ENCODE measurements around the gene PARS2.
A peak's percentile ranks its signal among the peaks of the same experiment; 100 is the strongest.

PARS2 gene

DNA sequence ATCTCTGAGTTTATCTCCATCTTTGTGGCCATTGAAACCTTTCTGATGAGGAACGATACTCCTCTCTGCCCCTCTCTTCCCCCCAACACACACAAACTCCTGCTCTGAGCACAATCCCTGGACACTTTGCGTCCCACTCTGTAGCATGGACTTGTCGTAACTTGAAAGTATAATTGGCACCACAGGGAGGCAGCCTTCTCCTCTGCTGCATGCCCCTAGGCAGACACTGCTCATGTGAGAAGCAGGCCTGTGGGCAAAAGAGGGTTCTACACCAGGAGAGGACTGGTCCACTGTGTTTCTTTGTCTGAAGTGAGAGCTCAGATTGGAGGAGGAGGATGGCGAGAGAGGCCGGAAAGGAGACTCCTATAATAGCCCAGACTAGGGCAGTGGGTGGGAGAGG is 3.8 kb upstream of the PARS2 start:
- DNase-seq: no peak

- DNase-seq: no peak
Measured at GRCh38 chr1:54767526-54767925, 3.2 kb upstream of the PARS2 start.

DNA sequence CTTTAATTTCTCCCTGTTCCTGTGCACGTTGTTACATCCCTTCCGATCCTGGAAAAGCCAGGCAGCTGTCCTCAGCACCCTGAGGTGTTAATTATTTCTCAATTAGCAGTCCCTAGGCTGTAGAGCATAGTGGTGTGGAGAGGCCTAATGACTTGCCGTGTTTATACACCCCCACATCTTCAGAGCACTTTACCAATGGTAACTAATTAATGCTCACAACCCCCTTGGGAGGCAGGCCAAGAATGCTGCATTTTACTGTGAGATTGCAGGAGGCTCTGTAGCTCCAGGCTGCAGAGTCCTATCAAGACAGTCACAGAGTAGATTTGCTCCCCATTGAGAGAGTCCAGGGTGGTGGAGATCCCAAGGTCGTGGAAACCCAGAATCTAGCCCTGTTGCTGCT is 2.4 kb upstream of the PARS2 start:
- DNase-seq: no peak

DNA sequence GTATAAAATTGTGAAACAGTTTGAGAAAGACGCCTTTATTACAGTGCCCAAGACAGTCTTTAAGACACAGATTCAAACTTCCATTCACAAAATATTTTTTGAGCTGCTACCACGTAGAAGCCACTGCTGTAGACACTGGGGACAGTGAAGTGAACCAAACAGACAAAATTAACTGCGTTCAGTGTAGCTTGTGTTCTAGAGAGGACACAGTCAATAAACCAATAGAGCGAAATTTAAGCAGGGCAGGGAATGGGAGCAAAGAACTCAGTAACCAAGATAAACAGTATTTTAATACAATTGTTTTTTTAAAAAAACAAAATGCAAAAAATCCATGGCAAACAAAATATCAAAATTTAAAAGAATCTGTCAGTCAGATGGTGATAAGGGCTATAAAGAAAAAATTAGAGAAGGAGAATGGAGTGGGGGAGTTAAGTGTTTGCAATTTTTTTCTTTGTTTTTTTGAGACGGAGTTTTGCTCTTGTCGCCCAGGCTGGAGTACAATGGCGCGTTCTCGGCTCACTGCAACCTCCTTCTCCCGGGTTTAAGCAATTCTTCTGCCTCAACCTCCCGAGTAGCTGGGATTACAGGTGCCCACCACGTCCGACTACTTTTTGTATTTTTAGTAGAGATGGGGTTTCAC is 719 bp upstream of the PARS2 start:
- DNase-seq: no peak

DNA sequence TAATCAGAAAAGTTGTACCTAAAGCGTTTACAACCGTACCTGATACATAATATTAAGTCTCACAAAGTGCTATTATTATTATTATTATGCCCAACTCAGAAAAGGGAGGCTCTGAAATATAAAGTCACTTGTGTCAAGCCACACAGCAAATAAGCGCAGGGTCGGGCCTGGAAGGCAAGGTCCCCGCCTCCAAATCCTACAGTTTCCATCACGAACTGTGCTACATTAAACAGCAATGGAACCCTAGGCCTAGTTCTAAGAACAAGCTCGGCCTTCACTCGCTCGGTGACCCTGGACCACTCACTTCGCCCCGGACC is 549 bp downstream of the PARS2 start:
- DNase-seq: peak; percentile 5

- no peak for DNase-seq
Measured at GRCh38 chr1:54758678-54759348, 5.5 kb downstream of the PARS2 start.

DNA sequence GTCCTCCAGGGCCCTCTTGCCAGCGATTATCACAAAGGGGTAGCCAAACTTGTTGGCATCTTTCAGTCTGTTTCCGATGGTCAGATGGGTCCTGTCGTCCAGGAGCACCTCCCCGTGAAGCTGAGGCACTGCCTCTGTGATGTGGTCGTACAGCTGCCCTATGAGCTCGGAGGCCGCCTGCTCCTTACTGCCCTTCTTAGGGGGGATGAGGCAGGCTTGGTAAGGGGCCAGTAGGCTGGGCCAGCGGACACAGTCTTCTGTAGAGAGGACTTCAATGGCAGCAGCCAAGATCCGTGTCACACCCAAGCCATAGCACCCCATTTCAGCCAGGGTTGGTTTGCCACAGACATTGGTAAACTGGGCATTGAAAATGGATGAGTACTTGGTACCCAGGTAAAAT is 6.5 kb downstream of the PARS2 start:
- DNase-seq: no peak

DNA sequence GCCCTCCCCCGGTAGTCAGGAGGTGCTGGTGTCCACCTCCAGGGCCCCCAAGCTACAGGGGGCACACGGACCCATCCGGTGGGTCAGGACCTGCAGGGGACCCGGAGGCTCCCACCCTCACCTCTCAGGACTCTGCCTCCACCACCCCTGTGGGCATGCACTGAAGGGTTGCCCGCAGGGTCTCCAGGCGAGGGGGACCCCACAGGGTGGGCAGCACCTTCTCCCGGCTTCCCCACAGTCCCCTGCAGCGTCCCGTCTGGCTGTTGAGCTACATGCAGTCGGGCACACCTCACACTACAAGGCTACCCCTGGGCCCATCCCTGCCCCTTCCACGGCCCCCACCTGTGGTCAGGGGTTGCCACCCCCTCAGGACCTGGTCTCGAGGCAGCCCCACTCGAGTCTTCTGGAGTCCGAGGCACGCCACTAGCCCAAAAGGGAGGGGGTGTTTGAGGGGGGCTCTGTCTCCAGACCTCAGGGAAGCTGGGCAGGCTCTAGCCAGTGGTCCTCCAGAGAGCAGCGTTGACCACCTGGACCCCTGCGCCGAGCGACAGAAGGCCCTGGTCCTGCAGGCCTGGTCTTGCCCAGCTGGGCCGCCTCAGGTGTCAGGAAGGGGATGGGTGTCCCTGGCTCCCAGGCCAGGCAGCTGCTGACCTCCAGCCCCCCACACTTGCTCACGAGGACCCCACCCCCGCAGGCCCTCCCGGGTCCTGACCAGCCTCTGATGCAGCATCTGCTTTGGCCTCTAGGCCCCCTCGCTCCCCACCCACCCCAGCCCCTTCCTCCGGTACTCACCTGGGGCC is 9.6 kb downstream of the PARS2 start:
- no peak for DNase-seq

DNA sequence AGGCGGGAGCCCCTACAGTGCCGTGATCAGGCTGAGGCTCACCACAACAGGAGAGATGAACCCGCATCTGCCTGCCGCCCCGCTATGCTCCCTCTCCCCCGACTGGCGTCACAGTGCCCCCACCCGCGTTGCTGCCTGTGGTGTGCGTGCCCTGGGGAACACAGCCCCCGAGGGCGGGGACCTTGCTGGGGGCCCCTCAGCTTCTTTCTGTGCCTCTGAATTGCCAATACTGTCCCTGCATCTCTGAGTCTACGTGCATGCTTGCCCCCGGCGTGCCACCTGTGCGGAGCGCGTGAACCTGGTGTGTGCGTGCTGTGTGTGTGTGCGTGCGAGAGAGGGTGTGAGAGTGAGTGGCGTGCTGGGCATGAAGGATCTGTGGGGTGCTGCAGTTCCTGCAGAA is 10.3 kb downstream of the PARS2 start:
- DNase-seq: no peak

DNA sequence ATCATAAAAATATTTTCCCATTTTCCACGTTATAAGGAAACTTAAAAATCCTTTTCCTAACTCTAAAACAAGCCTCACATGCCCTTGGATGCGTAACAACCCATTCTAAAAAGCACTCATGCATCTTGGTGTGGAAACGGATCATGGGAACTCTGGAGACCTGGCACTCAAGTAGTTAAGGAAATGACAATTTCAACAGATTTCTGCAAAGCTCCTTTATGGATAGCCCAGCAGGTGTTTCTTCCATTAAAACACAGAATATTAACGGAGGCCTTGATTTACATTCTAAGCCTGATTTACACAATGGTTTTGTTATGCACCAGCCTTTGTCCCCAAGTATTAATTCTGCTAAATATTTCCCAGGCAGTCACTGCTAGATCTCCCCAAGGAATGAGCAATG is 12.9 kb downstream of the PARS2 start:
- no peak for DNase-seq

DNA sequence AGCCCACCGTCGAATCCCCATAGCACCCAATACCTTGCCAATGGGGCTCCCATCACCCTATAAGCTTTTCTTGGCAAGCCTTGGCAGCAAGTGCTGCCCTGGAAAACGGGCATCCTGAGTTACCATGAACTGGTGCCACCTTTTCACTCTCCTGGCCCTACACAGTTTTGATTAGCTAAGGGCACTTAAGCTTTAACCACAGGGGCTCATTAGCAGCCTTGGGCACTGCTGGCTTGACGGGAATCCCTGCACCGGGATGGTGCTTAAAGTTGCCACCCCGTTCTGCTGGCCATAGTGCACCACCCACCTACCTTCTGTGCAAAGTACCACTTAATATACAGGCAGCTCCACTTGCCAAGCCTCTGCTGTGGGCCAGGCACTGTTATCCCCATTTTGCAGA is 13.7 kb downstream of the PARS2 start:
- DNase-seq: no peak

DNA sequence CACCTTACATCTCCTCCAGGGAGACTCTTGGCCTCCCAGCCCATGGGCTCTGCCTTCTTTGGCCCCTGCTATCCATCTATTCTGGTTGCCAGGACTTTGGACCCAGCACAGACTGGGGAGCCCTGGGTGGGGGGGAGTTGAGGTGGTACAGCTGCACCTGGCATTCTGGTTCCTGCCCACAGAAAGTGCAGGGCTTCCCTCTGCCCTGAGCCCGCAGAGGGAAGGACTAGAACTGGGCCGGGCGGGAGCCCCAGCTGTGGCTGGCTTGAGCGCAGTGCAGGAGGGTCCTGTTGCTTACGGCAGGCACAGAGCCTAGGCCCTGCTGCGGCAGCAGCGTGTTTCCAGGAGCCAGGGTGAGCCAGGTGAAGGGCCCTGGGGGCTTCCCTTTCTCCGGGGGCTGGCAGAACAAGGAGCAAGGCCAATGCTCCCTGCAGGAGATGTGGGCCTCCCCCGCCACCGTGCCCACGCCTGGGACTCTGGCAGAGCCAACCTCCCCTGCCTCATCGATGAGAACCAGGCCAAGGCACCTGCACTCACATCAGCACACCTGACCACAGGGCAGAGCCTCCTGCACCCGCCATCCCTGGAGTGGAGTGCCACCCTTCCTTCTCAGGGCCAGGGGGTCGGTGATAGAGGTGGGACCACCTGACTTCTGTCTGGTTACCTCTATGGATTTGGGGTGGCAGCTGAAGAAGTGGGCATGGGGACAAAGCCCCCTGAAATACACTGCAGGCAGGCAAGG is 16.1 kb downstream of the PARS2 start:
- no peak for DNase-seq

DNA sequence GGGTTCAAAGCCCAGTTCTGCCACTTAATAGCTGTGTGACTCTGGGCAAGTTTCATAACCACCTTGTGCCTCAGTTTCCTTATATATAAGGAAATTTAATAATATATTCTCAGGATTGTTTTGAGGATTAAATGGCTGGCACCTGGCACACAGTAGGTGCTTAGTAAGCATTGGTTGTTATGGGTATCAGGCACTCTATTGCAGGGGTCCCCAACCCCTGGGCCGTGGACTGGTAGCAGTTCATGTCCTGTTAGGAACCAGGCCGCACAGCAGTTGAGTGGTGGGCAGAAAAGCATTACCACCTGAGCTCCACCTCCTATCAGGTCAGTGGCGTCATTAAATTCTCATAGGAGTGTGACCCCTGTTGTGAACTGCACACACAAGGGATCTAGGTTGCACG is 18.5 kb downstream of the PARS2 start:
- DNase-seq: no peak

- no peak for DNase-seq
Measured at GRCh38 chr1:54745274-54745673, 19.0 kb downstream of the PARS2 start.

GRCh38 chr1:54744696-54745095 is 19.6 kb downstream of the PARS2 start:
- DNase-seq: no peak

DNA sequence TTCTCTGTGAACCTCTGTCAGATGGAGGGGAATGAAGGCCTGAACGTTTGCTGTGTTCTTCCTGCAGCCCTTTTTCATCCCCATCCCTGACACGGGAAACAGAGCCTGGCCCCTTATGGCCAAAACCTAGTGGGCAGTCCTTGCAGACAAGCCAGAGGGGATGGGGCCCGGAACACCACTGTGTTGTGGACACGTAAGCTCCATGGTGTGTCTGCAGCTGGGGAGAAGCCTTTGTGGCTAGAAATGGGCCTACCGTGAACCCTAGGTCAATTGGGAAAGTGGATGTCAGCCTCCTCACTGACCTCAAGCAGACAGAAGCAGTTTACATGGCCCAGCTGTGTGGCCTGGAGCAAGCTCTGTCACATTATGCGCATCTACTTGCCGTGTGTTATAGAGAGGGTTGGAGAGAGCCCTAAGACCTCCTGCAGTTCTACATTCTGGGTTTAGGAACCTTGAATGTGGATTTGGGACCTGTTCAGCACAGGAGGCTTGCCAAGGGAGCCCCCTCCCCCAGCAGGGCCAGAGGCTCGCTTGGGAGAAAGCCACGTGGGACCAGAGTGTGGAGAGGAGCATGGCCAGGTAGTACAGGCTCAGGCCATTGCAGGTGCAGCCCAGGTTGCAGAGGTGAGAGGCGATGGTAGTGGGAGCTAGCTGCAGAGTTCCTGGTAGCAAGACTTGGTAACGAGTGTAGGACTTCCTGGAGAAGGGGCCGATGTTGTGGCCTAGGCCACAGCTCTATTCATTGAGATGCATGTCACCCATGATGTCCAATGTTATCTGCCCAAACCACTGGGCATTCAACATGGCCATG is 20.7 kb downstream of the PARS2 start:
- no peak for DNase-seq

DNA sequence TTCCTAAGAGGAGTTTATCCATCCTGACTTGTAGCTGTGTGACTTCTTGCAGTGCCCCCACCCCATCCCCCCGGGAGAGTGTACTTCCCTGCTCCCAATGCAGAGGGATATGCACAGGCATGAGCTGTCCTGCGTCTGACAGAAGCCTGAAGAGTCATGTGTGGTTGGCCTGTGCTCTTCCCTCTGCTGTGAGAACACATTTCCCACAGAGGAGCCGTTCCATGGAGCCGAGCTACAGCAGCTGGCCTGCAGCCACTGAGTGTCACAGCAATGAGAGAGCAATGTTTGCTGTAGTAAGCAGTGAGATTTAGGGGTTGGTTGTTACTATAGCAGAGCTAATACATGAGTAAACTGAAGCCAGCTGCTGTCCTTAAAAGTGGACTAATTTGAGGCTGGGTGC is 22.0 kb downstream of the PARS2 start:
- DNase-seq: no peak

DNA sequence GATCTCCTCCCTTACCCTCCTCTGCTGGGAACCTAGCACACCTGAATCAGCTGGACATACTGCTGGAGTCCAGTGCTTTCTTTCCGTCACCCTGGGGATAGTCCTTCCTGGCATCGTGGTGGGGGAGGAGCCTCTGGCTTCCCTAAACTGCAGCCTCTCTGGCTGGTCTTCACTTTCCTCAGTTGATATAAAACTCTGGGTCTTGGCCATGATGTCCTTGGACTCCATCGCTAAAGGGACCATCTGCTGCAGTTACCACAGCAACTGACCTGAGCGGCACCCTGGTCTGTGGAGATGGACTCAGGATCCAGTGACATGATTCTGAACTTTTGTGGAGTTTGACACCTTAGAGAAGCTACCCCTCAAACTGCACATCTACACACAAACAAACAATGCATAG is 22.8 kb downstream of the PARS2 start:
- no peak for DNase-seq

GRCh38 chr1:54738244-54738643 is 26.1 kb downstream of the PARS2 start:
- no peak for DNase-seq

GRCh38 chr1:54736685-54737084 is 27.6 kb downstream of the PARS2 start:
- no peak for DNase-seq

- no peak for DNase-seq
Measured at GRCh38 chr1:54728027-54728426, 36.3 kb downstream of the PARS2 start.

DNA sequence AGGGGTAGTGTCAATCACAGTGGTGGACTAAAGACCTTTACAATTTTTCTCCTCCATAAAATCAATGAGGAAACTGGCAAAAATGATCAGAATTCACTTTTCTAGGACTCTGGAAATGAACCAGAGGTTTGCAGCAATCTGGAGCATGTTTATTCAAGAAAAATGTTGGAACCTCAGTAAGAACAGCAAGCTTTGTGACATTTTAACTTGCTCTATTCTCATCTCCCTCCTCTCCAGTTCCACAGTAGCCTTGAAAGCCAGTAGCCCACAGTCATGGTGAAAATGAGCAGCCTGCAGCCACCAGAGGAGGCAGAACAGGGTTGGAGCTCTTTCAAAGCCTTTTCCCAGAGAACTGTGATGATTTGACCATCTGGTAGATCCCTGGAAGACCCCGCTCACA is 39.6 kb downstream of the PARS2 start:
- DNase-seq: no peak

GRCh38 chr1:54723985-54724384 is 40.3 kb downstream of the PARS2 start:
- DNase-seq: no peak
